Measurements from ENCODE around the gene ATXN7L1.

DNA sequence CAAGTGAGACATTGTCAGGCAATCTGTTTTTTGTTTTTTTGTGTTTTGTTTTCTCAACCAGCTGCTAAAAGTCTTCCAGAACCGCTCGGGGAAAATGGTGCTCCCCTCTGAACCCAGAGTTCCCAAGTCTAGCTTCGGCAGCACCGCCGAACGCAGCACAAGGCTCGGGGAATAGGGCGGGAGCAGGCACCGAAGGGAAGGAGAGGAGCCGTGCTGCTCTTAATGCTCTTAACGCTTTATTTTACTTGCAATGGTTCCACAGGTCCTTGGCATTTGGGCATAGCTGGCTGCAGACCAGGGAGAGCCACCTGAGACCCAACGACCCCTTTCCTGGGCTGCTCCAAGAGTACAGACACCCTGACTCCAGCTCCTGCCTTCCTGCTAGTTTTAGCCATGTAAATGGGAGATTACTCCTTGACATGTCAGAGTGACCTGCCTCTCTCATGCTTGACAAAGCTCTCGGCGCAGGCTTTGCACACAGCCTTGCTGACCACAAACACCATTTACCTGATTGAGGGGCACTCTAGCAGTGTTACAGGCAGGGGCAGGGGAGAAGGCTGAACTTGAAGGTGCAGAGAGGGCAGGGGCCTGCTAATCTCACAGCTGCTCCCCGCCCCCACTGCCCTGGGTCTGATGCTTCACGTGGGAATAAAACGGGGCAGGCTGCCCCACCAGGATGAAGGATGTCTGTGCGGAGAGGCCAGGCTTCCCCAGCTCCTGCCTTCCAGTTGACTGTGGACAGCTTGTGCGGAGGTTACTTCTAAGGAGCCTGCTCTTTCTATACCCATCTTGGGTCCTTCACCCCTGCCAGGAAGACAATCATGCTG, 236.5 kb downstream of the ATXN7L1 start:
- TF ChIP-seq, protein P1, sequence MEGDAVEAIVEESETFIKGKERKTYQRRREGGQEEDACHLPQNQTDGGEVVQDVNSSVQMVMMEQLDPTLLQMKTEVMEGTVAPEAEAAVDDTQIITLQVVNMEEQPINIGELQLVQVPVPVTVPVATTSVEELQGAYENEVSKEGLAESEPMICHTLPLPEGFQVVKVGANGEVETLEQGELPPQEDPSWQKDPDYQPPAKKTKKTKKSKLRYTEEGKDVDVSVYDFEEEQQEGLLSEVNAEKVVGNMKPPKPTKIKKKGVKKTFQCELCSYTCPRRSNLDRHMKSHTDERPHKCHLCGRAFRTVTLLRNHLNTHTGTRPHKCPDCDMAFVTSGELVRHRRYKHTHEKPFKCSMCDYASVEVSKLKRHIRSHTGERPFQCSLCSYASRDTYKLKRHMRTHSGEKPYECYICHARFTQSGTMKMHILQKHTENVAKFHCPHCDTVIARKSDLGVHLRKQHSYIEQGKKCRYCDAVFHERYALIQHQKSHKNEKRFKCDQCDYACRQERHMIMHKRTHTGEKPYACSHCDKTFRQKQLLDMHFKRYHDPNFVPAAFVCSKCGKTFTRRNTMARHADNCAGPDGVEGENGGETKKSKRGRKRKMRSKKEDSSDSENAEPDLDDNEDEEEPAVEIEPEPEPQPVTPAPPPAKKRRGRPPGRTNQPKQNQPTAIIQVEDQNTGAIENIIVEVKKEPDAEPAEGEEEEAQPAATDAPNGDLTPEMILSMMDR (conservative IDR thresholded peaks at IDR 0.05; ENCODE audit: low read depth, low read length): no peak
- no peak for TF ChIP-seq EZH2 (IDR thresholded peaks at IDR 0.05; ENCODE audit: borderline replicate concordance, low read depth, low read length, poor library complexity, severe bottlenecking)
